Measurements from ENCODE around the gene GLMP.
A peak's percentile ranks its signal among the peaks of the same experiment; 100 is the strongest.

Gene GLMP

DNA sequence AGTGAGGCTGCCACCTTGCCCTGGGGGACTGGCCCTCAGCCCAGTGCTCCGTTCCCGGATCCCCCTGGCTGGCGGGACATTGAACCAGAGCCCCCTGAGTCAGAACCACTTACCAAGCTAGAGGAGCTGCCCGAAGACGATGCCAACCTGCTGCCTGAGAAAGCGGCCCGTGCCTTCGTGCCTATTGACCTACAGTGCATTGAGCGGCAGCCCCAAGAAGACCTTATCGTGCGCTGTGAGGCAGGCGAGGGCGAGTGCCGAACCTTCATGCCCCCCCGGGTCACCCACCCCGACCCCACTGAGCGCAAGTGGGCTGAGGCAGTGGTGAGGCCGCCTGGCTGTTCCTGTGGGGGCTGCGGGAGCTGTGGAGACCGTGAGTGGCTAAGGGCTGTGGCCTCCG lies 10.0 kb downstream of the GLMP start:
- DNase-seq = no peak

DNA sequence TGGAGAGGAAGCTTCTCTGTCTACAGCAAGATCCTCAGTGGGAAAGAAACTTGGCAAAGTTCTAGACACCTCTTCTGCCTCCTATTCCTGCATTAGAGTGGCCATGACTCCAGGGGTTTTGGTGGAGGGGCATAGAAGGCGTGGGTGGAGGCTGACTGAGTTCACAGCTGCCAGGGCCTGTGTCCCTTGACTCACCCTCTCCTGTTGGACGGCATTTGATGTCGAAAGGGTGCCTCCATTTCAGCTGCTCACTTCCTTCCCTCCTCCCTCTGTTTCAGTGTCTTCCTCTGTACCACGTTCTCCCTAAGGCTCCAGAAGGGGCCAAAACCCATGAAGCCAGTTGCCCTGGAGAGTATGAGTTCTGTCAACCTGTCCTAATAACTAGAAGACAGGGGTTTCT lies 10.7 kb downstream of the GLMP start:
- no peak for DNase-seq

DNA sequence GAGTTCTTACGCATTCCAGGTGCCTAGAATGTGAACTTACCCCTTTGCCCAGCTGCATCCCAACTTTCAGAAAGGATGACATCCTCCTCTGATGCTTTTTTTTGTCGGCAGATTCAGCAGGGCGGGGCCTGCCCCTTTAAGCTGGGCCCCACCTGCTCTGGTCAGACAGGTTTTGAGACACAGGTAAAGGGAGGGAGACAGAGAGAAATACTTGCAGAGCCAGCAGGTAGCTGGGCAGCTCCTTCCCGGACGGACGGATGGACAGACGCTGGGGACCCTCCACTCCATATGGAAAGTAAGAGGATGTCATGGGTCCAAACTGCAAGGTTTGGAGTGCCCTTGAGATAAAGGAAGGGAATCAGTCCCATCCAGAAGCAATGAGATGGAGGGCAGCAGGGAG lies 11.4 kb downstream of the GLMP start, which contains the start of gene TMEM79:
TMEM79 (plus strand) TSS at position 214 of the 400 bp plus-strand sequence. CDS start 902 bp downstream, outside the sequence.
- DNase-seq = no peak

DNA sequence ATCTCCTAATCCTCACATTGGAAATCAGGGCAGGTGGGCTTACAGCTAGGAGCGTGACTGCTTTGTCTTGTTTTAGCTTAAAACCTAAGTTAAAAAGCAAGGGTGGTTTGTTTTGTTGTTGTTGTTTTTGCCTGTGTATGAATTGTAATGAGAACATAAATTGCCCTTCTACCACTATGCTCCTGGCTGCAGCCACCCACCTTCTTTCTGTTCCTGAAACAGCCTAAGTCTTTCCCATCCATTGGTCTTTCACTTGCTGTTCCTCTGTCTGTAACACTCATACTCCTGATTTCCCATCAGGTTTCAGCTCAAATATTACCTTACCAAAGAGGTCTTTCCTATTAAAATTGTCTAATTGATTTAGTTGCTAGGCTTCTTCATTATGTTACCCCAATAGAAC lies 12.0 kb downstream of the GLMP start:
- no peak for DNase-seq

DNA sequence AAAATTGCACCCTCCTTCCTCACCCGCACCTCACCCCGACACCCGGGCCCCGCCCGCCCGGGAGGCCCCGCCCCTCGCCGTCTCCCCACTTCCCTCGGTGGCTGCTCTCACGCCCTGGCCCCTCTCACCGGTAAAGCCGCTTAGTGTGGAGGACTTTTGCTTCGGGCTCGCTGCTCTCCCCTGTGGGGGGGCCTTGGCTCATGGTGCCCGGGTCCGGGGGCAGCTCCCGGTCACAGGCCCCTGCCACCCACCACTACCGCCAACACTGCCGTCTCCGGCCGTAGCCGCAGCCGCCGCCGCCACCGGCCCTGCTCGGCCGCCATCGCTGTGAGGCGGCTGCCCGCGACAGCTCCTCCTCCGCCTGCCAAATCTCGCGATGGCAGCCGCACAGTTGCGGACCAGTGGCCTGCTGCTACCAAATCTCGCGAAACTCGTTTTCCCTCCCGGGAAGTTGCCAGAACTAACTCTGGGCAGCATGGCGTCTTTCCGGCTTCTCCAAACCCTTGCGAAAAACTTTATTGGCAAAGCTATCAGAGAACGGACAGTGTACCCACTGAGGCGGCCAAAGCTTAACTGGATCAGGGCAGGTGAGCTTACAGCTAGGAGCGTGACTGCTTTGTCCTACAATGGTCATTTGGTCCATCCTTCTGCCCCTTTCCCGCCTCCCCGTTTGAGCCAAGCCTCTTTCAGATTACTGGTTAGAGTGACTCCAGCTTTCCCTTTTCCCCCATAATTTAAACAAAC lies 12.8 kb downstream of the GLMP start, which contains the start of gene SMG5:
SMG5 (minus strand) TSS at position 347 of the 744 bp plus-strand sequence; CDS start at position 202, 145 bp downstream.
- peak; percentile 97 for DNase-seq

DNA sequence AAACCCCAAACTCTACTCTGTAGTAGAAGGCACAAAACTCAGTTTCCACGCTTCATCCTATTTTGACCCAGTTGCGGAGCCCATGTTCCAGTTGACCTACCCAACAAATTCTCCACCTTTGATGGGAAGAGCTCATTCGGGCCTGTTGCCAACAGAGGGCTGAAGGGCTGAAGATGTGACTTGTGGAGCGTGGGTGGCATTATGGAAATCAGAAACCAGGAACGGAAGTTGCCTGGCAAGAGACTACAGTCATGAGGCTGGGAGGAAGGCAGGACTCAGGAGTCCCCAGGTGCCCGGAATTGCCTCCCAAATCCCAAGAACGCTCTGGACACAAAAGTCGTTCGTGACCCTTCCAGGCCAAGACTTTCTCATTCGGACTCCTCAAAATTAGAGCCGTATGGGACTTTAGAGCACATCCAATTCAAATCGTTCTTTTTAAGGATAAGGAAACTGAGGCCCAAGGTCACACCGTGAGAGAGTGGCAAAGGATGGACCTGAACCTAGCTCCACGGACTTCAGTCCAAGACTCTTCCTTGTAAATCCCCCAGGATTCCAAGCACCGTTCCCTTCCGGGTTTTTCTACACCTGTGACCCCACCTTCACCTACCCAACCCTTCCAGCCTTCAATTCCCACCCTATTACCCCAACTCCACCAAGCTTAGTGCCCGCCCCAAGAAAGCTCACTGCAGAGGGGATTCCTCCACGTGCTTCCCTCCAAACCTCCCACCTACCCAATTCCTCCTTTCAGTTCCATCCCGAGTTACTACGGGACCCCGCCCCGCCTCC lies 13.6 kb downstream of the GLMP start:
- no peak for DNase-seq

DNA sequence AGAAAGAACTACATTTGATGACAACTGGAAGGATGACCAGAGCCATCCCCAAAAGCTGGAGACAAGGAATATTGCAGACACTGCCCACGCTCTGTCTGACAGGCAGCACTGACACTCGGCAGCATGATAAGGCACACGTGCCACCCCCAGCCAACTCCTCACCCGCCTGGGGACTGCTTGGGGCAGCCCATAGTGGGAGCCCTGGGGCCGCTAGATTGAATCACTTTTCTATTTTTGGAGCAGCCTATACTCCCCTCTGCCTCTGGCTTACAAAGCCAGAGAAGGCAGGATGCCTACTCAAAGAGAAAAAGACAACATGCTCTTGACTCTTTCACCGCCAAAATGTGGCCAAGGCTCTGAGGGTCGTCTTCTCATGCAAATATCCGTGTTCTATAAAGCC lies 14.2 kb downstream of the GLMP start:
- DNase-seq = no peak

DNA sequence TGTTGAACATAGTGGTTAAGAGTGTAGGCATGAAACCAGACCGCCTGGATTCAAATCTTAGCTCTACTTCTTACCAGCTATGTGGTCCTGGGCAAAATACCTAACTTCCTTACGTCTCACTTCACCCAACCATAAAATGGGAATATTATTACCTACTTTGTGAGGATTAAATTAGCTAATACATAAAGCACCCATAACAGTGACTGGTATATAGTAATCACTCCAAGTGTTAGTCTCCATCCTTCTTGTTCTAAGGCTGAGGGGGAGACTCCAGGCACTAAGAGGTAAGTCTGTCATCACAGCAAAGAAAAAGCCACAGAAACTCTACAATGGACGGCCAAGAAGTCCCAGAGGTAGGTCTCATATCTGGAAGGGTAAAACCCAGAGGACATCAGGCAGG lies 15.6 kb downstream of the GLMP start:
- no peak for DNase-seq

DNA sequence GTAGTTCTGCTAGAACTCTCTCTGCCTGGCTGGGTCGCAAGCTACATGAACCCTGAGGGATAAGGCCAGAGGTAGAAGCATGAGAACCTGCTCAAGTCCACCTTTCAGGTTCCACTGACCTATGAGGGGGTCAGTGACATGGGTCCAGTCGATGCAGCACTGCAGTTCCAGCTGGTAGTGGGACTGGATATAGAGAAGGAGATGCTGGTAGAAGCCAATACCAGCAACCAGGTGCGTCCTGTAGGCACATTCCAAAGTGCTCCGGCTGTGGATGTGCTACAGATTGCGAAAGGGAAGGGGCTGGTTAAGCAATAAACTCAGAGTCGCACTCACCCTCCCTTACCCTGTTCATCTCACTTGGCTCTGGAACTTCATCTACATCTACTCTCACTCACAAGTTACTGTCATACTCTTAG lies 18.5 kb downstream of the GLMP start:
- DNase-seq = no peak

DNA sequence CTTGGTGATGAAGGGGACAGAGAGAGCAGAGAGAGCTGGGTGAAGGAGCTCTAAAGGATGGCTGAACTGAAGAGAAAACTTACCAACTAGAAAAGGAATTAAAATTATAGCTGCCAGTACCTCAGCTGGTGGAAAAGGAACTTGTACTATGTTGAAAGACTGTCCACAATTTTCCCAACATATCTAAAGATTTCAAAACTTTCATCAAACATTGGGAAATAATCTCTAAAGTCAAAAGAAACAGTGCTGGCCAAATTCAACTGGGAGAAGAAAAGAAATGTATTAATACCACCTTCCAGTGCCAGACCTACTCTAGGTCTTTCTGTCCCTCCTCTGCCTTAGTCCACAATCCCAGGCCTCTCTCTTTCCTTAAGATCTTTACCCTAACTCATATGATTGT lies 18.9 kb downstream of the GLMP start:
- DNase-seq = no peak

DNA sequence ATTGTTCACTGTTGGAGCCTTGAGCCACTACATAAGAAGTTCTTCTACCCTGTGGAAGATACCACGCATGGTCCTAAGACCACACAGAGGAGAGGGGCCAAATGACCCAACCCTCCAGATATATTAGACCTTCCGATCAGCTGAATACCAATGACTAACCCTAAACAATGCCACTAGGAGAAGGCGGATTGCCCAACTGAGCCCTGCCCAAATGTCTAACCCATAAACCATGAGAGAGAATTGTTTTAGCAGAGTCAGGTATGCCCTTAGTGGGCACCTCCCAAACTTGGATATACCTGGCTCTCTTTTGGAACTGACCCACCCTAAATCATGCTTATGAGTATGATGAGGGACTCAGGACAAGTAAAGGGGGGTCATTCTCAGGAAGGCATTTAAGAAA lies 25.2 kb downstream of the GLMP start:
- no peak for DNase-seq

DNA sequence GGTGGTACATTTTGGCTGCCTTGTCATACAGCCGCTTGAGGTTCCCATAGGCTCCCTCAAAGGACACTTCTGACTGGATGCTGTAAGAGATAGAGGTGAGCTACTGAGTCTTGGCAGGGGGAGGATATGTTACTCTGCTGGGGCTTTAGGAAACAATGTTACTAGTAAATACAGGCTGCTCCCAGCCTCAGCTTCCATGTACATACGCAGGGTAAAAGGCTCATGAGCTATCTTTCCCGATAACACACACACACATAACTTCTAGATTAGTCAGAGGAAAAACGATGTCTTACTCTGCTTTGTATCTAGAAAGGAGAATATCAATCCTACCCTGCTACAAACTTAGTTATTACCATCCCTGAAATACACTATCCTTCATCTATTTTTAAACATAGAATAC lies 27.1 kb downstream of the GLMP start:
- DNase-seq = no peak

DNA sequence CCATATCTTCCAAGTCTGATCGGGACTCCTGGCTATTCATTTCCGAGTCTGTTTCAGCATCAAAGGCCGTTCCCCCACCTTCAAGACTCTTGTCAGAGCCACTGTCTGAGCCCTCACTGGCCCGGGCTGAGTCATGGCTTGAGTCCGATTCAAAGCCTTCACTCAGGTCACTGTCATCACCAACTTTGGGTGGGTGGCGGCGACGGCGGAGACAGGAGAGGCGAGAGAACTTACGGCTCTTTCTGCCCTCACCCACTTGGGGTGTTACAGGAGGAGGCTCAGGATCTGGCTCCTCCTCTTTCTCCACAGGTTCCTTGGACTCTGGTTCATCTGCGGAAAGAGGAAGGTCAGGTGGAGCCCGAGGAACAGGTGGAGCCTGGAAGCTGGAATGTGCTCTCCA lies 29.4 kb downstream of the GLMP start:
- no peak for DNase-seq

DNA sequence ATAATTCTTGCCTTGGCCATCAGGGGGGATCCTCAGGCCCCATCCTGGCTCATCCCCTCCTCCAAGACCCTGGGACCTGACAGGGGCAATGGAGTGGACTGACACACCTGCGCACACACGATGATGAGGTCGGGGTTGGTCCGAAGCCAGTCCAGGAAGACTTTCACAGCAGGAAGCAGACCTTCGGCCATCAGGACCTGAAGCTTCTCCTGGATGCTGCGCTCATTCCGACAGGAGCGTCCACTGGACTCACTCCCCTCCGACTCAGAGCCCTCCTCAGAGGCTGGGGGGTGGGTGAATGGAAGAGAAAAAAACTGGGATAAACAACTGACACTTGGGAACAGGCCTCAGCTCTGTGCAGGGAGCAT lies 32.2 kb downstream of the GLMP start:
- DNase-seq = no peak

DNA sequence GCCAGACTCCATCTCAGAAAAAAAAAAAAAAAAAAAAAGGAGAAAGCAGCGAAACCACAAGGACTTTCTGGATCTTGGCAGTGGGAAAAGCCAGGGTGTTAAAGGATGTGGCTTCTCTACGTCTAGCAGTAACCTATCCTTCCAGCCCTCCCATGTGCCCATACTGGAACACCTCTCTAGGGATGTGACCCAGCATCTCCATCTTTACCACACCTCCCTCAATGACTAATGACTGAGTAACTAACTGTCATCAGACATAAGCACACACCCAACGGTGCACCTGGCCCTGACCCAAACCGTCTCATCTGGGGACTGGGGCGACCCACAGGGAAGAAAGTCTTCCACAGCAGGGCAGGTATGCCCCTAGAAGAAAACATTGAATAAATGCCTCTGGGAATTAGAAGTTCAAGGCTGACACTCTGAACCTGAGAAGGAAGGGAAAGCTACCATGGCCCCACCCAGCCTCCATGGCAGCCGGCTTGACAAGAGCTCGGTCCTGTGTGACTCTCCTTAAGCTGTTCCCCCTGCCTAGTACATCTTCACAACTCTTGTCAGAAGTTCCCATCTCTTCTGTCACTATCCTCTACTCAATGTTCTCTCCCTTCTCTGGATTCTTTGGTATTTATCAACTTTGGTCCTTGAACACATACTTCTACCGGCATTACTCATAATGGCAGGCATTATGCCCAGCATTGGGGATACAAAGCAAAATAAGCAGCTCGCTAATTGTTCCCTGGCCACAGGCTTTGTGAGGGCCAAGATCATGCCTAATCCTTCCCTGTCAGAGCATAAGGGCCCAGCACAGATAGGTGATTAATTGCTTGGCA lies 32.8 kb downstream of the GLMP start:
- no peak for DNase-seq

DNA sequence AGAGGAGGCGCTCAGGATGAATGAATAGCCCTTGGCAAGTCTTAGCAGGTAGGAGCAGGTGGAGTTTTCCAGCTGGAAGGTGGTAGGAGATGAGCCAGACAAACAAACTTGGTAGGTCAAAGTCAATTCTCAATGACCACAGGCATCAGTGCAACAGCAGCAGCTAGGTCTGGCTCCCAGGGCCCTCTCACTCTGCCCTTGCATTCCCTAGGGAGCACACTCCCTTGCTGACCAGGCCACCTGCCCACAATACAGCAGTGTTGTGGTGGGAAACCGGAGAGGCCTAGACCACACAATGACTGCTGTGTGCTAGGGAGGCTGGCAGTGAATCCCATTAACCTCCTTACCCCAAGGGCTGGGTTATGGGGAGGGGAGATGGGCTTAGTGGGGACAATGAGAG lies 34.6 kb downstream of the GLMP start:
- no peak for DNase-seq

DNA sequence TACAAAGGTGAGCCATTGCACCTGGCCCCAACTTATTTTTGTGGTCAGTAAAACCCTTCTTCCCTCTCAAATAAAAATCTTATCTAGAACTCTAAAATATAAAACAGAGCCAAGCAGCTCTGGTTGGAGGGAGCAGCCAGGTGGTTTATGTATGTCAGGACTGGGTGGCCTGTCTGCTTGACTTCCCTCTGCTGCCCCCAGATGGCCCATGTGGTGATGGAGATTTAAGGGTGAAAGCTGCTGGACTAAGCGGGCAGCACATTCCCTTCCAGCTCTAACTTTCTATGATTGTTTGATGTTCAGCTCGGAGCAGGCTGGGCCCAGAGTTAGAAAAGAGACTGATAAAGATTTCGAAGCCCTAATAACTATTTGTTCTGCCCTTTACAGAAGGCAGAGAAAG lies 35.7 kb downstream of the GLMP start:
- no peak for DNase-seq

DNA sequence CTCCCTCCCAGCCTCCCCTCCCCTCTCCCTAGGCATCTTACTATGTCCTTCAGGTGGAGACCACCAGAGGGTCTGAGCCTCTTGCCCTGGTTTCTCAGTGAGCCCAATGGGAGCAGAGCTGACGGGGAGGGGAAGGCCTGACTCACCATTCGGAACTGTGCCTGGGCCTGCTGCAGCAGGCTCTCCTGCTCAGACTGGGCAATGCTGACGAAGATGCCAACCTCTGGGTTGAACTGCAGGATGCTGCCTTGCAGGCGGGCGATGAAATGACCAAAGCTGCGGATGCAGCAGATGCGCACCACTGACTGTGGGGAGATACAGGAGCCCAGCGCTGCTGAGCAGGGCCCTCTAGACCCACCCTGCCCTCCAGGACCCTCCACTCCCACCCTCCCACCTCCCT lies 36.6 kb downstream of the GLMP start:
- DNase-seq = no peak

DNA sequence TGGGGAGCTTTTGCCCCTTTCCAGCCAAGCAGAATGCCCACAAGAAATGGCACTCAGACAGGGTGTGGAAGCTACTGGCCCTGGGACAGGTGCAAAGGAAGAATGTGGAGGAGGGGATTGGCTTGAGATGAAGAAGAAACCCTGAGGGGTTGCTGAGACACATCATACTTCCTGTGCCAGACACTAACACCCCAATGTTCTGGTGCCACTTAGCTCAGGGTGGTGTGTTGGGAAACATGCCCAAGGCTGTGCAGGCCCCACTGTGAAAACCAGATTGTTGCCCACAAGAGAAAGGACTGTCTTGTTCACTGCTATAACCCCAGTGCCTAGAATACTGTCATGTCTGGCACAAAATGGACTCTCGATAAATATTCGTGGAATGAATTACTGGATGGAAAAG lies 37.8 kb downstream of the GLMP start:
- DNase-seq = no peak

DNA sequence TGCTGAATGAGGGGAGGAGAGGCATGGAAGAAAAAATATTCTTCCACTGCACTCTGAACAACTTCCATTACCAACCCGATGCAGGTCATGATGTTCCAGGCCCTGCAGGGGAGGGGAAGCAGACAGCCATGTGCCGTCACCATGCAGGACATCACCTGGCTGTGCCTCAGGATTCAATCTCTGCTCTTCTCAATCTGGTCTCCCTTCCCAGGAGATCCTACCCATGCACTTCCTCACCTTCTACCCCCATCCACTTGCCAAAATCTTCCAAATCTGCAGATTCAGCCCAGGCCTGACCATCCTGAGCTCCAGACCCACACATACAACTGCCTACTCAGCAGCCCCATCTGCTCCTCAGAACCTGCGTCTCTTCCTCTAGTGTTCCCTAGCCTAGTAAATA lies 41.8 kb downstream of the GLMP start:
- no peak for DNase-seq

DNA sequence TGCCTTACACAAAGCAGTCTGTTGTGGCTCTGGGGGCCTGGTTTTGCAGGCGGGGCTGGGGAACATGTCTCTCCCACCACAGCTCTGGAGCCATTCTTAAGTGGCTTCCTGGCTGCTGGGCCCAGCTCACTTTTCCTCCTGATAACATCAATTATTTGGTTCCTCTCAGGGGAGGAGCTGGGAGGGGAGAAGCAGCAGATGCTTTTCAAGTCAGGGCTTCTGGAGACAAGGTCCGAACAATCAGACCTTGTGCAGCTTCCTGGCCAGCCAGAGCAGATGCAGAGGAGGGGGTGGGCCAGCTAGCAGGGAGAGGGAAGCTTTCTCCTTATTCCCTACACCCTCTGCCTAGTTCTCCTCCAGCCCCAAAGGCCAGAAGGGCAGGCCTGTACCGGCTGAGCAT lies 44.0 kb downstream of the GLMP start:
- no peak for DNase-seq

DNA sequence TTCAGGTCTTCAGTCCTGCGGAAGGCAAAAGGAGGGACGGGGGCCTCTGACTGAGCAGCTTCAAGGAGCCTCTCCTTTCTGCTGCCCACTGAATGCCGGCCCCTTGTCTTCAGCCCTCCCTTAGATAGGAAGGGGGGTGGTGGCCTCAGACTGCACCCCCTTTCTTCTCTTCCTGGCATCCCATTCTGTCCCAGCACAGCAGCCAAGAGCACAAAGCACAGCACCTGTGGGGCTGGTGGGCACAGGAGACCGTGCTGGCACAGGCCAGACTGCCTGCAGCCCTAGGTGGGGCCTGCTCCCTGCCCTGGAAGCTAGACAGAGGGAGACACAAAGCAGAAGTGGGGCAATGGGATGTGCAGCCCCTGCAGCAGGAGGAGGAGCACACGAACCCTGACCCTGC lies 45.9 kb downstream of the GLMP start:
- DNase-seq = no peak

DNA sequence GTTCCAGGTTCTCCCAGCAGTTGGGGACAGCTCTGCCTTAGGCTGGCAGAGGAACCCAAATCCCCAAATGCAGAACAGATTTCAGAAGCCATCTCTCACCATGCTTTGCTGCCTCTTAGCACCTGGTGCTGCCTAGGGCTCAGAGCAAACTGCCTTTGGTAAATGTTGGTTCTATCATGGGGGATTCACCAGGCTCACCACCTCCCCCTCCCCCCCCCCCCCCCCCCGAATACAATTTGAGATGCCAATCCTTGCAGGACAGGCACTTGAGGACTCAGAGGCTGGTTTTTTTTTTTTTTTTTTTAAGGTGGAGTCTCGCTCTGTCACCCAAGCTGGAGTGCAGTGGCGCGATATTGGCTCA lies 47.2 kb downstream of the GLMP start:
- DNase-seq = no peak
